H1 (cell line): Measurements from ENCODE around the gene CHN2. TPM values are rescaled to one million over a fixed set of nuclear protein-coding genes. Genes with fewer than 3 reads are reported as not detected.

ENCODE experiments used
- BRCA1 ChIP-seq: IDR thresholded peaks from 2 replicates; pipeline ENCODE4 v1.6.1; 2012; ENCODE audit warnings: low read depth, low read length, improper control_type of control experiment
- CHD7 ChIP-seq: fragments of 300-600 bp; sonication (generic); IDR thresholded peaks from 2 replicates; pipeline ENCODE4 v1.7.1; 2012; ENCODE audit warnings: low read length, moderate library complexity, mild to moderate bottlenecking, inconsistent platforms; ENCODE audit not compliant: insufficient replicate concordance
- RBBP5 ChIP-seq: IDR thresholded peaks from 2 replicates; pipeline ENCODE4 v1.7.1; 2012; ENCODE audit warnings: low read depth, mild to moderate bottlenecking, inconsistent platforms, low read length, moderate library complexity, borderline replicate concordance
- polyA plus RNA-seq, 7 experiments: library from polyadenylated mRNA; depleted of rRNA in 3 of 7; stranded (reverse) in 5 of 7; unstranded in 2 of 7; fragments of >200 nt in 5 of 7; fragments of 200-250 nt in 2 of 7; gene quantifications; 1 replicate in 5 of 7; 2 replicates in 1 of 7; 4 replicates in 1 of 7; pipeline versions ENCODE4 v1.2.1 to v1.2.3, GENCODE V29; 2011 to 2013; ENCODE audit warnings: missing spikeins in 2 of 7, mixed read lengths in 2 of 7
- total RNA-seq: library from RNA; stranded (reverse); fragmentation: NEBNext Ultra II Directional; extraction: Animal tissue kit (Norgen Biotek cat#: 25700); gene quantifications from 2 replicates; pipeline ENCODE4 v1.2.1, GENCODE V29; 2021

Gene CHN2
- total and polyA plus RNA-seq, 2 of the 8 experiments (the other 6 are each of a cell fraction or from before 2014, with no cell fraction given) = 2.9 to 4.8 TPM

- TF ChIP-seq RBBP5 = no peak
- TF ChIP-seq CHD7 = no peak
- no peak for TF ChIP-seq BRCA1
These were observed 55.3 kb downstream of the CHN2 start (continued) for GRCh38 chr7:29249860-29250259.
